Measurements from ENCODE around the gene ACSF2. TPM values are rescaled to one million over a fixed set of nuclear protein-coding genes. Genes with fewer than 3 reads are reported as not detected.
"Not testable (repeated sequence)": the region's sequence is repeated elsewhere in the genome, so short reads cannot be mapped to it uniquely, and the experiment has no call there.

Gene ACSF2
- total and polyA plus RNA-seq, 2 donors, result 13.4 to 41.6 TPM

- not testable (repeated sequence) for DNase-seq (ENCODE audit: low read depth in 6 of 9, low spot score in 9 of 9); H3K27me3 ChIP-seq (ENCODE audit: control insufficient read depth in 2 of 2, insufficient read depth in 1 of 2, low read length in 1 of 2); H3K4me1 ChIP-seq (ENCODE audit: control insufficient read depth in 2 of 2, insufficient read depth in 2 of 2, low read length in 2 of 2); H3K36me3 ChIP-seq (ENCODE audit: control insufficient read depth in 2 of 2, insufficient read depth in 2 of 2, low read length in 1 of 2); H3K4me3 ChIP-seq (ENCODE audit: low read length in 2 of 2); H3K27ac ChIP-seq (ENCODE audit: low read depth in 1 of 2, low read length in 1 of 2); H3K9me3 ChIP-seq (ENCODE audit: control insufficient read depth in 2 of 2, insufficient read depth in 1 of 2, low read length in 1 of 2)
- 95% methylated on average over 4 of the region's 4 CpGs for WGBS
Observed at GRCh38 chr17:50405351-50405750, 20.7 kb upstream of the ACSF2 start.

DNA sequence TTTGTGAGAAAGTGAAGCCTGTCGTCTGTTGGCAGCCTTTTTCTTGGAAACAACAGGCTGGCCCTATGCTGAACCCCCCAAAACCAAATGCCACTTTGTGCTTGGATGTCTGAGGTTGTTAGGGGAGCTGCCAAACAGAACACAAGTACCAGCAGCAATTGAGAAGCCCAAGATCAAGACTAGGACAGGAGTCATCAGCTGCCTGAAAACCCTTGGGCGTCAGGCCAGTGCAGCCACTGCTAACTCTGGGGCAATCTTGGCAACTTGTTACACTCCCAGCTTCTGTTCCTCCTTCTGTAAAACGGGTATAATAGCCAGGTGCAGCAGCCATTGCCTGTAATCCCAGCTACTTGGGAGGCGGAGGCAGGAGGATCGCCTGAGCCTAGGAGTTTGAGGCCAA is 19.4 kb upstream of the ACSF2 start:
- no peak for DNase-seq (ENCODE audit: low read depth in 6 of 9, low spot score in 9 of 9)
- Histone ChIP-seq H3K4me3 (ENCODE audit: low read length in 2 of 2) (no peak overlapping the region), H3K27ac (ENCODE audit: low read depth in 1 of 2, low read length in 1 of 2) (no peak overlapping the region), H3K4me1 (ENCODE audit: control insufficient read depth in 2 of 2, insufficient read depth in 2 of 2, low read length in 2 of 2) (no peaks in the 10 kb centered on the region), H3K27me3 (ENCODE audit: control insufficient read depth in 2 of 2, insufficient read depth in 1 of 2, low read length in 1 of 2) (peaks cover 0 to 3% of the 10 kb centered on the region in 2 donors), H3K9me3 (ENCODE audit: control insufficient read depth in 2 of 2, insufficient read depth in 1 of 2, low read length in 1 of 2) (no peaks in the 10 kb centered on the region), H3K36me3 (ENCODE audit: control insufficient read depth in 2 of 2, insufficient read depth in 2 of 2, low read length in 1 of 2) (no peaks in the 10 kb centered on the region)
- WGBS, result 90% methylated on average over 5 of the region's 5 CpGs

GRCh38 chr17:50407921-50408320 is 18.1 kb upstream of the ACSF2 start:
- Histone ChIP-seq H3K36me3 (ENCODE audit: control insufficient read depth in 2 of 2, insufficient read depth in 2 of 2, low read length in 1 of 2) (no peaks in the 10 kb centered on the region), H3K4me1 (ENCODE audit: control insufficient read depth in 2 of 2, insufficient read depth in 2 of 2, low read length in 2 of 2) (no peaks in the 10 kb centered on the region), H3K27me3 (ENCODE audit: control insufficient read depth in 2 of 2, insufficient read depth in 1 of 2, low read length in 1 of 2) (peaks cover 0 to 5% of the 10 kb centered on the region in 2 donors), H3K27ac (ENCODE audit: low read depth in 1 of 2, low read length in 1 of 2) (no peak overlapping the region), H3K9me3 (ENCODE audit: control insufficient read depth in 2 of 2, insufficient read depth in 1 of 2, low read length in 1 of 2) (no peaks in the 10 kb centered on the region), H3K4me3 (ENCODE audit: low read length in 2 of 2) (no peak overlapping the region)
- no peak for DNase-seq (ENCODE audit: low read depth in 6 of 9, low spot score in 9 of 9)
- WGBS, result 72% methylated on average over 4 of the region's 4 CpGs

- Histone ChIP-seq H3K9me3 (ENCODE audit: control insufficient read depth in 2 of 2, insufficient read depth in 1 of 2, low read length in 1 of 2) (no peaks in the 10 kb centered on the region), H3K4me3 (ENCODE audit: low read length in 2 of 2) (no peak overlapping the region), H3K4me1 (ENCODE audit: control insufficient read depth in 2 of 2, insufficient read depth in 2 of 2, low read length in 2 of 2) (no peaks in the 10 kb centered on the region), H3K27ac (ENCODE audit: low read depth in 1 of 2, low read length in 1 of 2) (no peak overlapping the region), H3K36me3 (ENCODE audit: control insufficient read depth in 2 of 2, insufficient read depth in 2 of 2, low read length in 1 of 2) (no peaks in the 10 kb centered on the region), H3K27me3 (ENCODE audit: control insufficient read depth in 2 of 2, insufficient read depth in 1 of 2, low read length in 1 of 2) (peaks cover 0 to 3% of the 10 kb centered on the region in 2 donors)
- 94% methylated on average over 4 of the region's 4 CpGs for WGBS
- no peak for DNase-seq (ENCODE audit: low read depth in 6 of 9, low spot score in 9 of 9)
Observed at GRCh38 chr17:50412188-50412732, 13.8 kb upstream of the ACSF2 start.

DNA sequence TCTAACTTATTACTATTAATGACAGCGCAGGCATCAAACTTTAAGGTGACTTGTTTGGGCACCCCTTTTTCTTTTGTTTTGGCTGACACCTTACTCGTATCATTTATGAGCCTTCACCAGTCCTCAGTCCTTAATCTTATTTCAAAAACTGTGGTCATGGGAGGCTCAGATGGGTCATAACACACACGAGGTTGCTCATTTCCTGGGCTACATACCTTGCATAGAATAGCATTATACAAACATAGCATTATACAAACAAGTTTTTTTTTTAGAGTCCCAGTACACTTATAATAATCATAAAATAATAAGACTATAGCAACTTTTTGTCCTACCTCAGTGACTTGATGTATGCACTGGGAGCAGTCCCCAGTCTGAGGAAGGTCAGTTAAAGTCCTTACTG is 11.2 kb upstream of the ACSF2 start:
- H3K27ac ChIP-seq (ENCODE audit: low read depth in 1 of 2, low read length in 1 of 2), result no peak overlapping the region
- DNase-seq (ENCODE audit: low read depth in 6 of 9, low spot score in 9 of 9), result no peak
- WGBS, result 88% methylated on average over 3 of the region's 3 CpGs
- H3K36me3 ChIP-seq (ENCODE audit: control insufficient read depth in 2 of 2, insufficient read depth in 2 of 2, low read length in 1 of 2), result no peaks in the 10 kb centered on the region
- peaks cover 0 to 4% of the 10 kb centered on the region in 2 donors for H3K9me3 ChIP-seq (ENCODE audit: control insufficient read depth in 2 of 2, insufficient read depth in 1 of 2, low read length in 1 of 2)
- H3K4me3 ChIP-seq (ENCODE audit: low read length in 2 of 2), result no peak overlapping the region
- no peaks in the 10 kb centered on the region for H3K4me1 ChIP-seq (ENCODE audit: control insufficient read depth in 2 of 2, insufficient read depth in 2 of 2, low read length in 2 of 2)
- H3K27me3 ChIP-seq (ENCODE audit: control insufficient read depth in 2 of 2, insufficient read depth in 1 of 2, low read length in 1 of 2), result peaks cover 0 to 3% of the 10 kb centered on the region in 2 donors

GRCh38 chr17:50419577-50419976 is 6.4 kb upstream of the ACSF2 start:
- not testable (repeated sequence) for H3K4me1 ChIP-seq (ENCODE audit: control insufficient read depth in 2 of 2, insufficient read depth in 2 of 2, low read length in 2 of 2); H3K4me3 ChIP-seq (ENCODE audit: low read length in 2 of 2); H3K9me3 ChIP-seq (ENCODE audit: control insufficient read depth in 2 of 2, insufficient read depth in 1 of 2, low read length in 1 of 2); H3K36me3 ChIP-seq (ENCODE audit: control insufficient read depth in 2 of 2, insufficient read depth in 2 of 2, low read length in 1 of 2); H3K27ac ChIP-seq (ENCODE audit: low read depth in 1 of 2, low read length in 1 of 2); DNase-seq (ENCODE audit: low read depth in 6 of 9, low spot score in 9 of 9); H3K27me3 ChIP-seq (ENCODE audit: control insufficient read depth in 2 of 2, insufficient read depth in 1 of 2, low read length in 1 of 2)
- WGBS, result 98% methylated on average over 10 of the region's 10 CpGs

DNA sequence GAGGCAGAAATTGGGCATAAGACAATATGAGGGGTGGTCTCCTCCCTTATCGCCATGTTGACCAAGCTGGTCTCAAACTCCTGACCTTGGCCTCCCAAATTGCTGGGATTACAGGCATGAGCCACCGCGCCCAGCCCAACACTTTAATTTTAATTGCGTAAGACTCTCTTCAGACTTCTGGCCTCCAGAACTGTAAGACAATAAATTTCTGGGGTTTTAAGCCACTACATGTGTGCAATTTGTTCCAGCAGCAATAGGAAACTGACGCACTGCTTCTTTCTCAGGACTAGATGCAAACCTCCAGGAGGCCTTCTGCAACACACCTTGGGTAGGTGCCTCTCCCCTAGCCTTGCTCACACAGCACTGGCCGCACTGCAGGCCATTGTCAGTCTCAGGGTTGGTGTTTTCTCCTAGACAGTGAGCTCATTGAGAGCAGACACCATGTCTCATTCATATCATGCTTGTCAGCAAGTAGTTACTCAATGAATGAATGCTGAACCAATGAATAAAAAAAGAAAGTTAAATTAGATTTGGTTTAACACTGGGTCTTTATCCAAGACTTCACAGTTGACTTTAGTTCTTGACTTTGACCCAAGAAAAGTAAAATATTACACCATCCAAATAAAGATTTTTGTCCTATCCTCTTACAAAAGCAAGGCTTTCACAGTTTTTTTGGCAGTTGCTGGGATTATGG is 5.5 kb upstream of the ACSF2 start:
- Histone ChIP-seq H3K4me3 (ENCODE audit: low read length in 2 of 2) (no peak overlapping the region), H3K36me3 (ENCODE audit: control insufficient read depth in 2 of 2, insufficient read depth in 2 of 2, low read length in 1 of 2) (no peaks in the 10 kb centered on the region), H3K27me3 (ENCODE audit: control insufficient read depth in 2 of 2, insufficient read depth in 1 of 2, low read length in 1 of 2) (no peaks in the 10 kb centered on the region), H3K9me3 (ENCODE audit: control insufficient read depth in 2 of 2, insufficient read depth in 1 of 2, low read length in 1 of 2) (peaks cover 0 to 4% of the 10 kb centered on the region in 2 donors), H3K4me1 (ENCODE audit: control insufficient read depth in 2 of 2, insufficient read depth in 2 of 2, low read length in 2 of 2) (peaks cover 1 to 12% of the 10 kb centered on the region in 2 donors), H3K27ac (ENCODE audit: low read depth in 1 of 2, low read length in 1 of 2) (peak overlapping the region in 1 of 2 donors; percentile 77)
- WGBS, result 96% methylated on average over 6 of the region's 6 CpGs
- no peak for DNase-seq (ENCODE audit: low read depth in 6 of 9, low spot score in 9 of 9)

DNA sequence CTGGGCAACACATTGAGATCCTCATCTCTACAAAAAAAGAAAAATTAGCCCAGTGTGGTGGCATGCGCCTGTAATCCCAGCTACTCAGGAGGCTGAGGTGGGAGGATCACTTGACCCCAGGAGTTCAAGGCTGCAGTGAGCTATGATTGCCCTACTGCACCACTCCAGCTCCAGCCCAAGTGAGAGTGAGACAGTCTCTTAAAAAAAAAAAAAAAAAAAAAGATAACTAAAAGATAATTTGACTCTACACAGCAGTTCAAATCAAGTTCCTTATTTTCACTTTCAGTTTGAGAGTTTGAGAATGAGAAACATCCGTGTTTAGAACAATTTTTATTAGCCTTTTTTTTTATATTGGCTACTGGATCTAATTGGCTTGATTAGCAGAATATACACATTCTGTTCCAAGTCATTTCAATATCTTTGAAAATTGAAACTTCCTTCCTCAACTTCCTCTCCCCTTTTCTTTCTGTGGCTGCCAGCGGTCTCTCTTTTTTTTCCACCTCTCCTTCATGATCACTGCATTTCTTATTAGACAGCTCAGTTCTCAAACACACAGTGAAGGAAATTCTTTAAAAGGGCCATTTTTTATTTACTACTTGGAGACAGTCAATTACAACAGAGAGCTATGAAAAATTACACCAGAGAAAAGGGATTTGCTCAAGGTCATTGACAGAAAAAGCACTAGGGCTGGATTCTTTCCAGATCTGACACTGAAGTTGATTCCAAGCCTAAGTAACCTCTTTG is 4.5 kb upstream of the ACSF2 start:
- Histone ChIP-seq H3K4me1 (ENCODE audit: control insufficient read depth in 2 of 2, insufficient read depth in 2 of 2, low read length in 2 of 2) (peaks cover 4 to 19% of the 10 kb centered on the region in 2 donors), H3K36me3 (ENCODE audit: control insufficient read depth in 2 of 2, insufficient read depth in 2 of 2, low read length in 1 of 2) (no peaks in the 10 kb centered on the region), H3K27ac (ENCODE audit: low read depth in 1 of 2, low read length in 1 of 2) (peak overlapping the region; percentile 77 to 81), H3K9me3 (ENCODE audit: control insufficient read depth in 2 of 2, insufficient read depth in 1 of 2, low read length in 1 of 2) (peaks cover 0 to 4% of the 10 kb centered on the region in 2 donors), H3K4me3 (ENCODE audit: low read length in 2 of 2) (peak overlapping the region in 1 of 2 donors; percentile 11), H3K27me3 (ENCODE audit: control insufficient read depth in 2 of 2, insufficient read depth in 1 of 2, low read length in 1 of 2) (no peaks in the 10 kb centered on the region)
- DNase-seq (ENCODE audit: low read depth in 6 of 9, low spot score in 9 of 9), result peak in 2 of 9 donors; percentile 11 to 43
- 31% methylated on average over 3 of the region's 3 CpGs for WGBS

DNA sequence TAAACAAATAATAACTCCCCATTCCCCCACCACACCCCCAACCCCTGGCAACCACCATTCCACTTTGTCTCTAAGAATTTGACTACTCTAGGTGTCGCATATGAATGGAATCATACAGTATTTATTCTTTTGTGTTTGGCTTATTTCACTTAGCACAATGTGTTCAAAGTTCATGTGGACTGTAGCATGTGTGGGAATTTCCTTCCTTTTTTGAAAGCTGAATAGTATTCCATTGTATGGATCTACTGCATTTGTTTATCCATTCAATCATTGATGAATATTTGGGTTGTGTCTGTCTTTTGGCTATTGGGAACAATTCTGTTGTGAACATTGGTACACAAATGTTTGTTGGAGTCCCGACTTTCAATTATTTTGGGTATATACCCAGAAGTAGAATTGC is 3.3 kb upstream of the ACSF2 start:
- Histone ChIP-seq H3K27ac (ENCODE audit: low read depth in 1 of 2, low read length in 1 of 2) (no peak overlapping the region), H3K27me3 (ENCODE audit: control insufficient read depth in 2 of 2, insufficient read depth in 1 of 2, low read length in 1 of 2) (no peaks in the 10 kb centered on the region), H3K36me3 (ENCODE audit: control insufficient read depth in 2 of 2, insufficient read depth in 2 of 2, low read length in 1 of 2) (no peaks in the 10 kb centered on the region), H3K4me1 (ENCODE audit: control insufficient read depth in 2 of 2, insufficient read depth in 2 of 2, low read length in 2 of 2) (peaks cover 6 to 31% of the 10 kb centered on the region in 2 donors), H3K9me3 (ENCODE audit: control insufficient read depth in 2 of 2, insufficient read depth in 1 of 2, low read length in 1 of 2) (peaks cover 0 to 4% of the 10 kb centered on the region in 2 donors), H3K4me3 (ENCODE audit: low read length in 2 of 2) (no peak overlapping the region)
- no peak for DNase-seq (ENCODE audit: low read depth in 6 of 9, low spot score in 9 of 9)
- WGBS, result 99% methylated on average over 2 of the region's 2 CpGs

Data from thymus (tissue), 11 donors.